Nephron (organoid): Measurements from ENCODE around the gene RALGDS.

ENCODE experiments used
- H3K27ac Mint-ChIP-seq, 3 experiments: 2 replicates each; pipeline ENCODE4 v1.8.0; 2020; ENCODE audit warnings: mixed read lengths in 3 of 3, mild to moderate bottlenecking in 2 of 3, moderate library complexity in 1 of 3
- H3K27me3 Mint-ChIP-seq: 2 replicates; pipeline ENCODE4 v1.8.0; 2021; ENCODE audit warnings: low read depth, mild to moderate bottlenecking, moderate library complexity, mixed read lengths
- H3K36me3 Mint-ChIP-seq: 2 replicates; pipeline ENCODE4 v1.8.0; 2020; ENCODE audit warnings: low read depth, mixed read lengths
- H3K4me1 Mint-ChIP-seq: 2 replicates; pipeline ENCODE4 v1.8.0; 2020; ENCODE audit warnings: mixed read lengths
- H3K4me3 Mint-ChIP-seq, 3 experiments: 2 replicates each; pipeline ENCODE4 v1.8.0; 2020; ENCODE audit warnings: mild to moderate bottlenecking in 3 of 3, mixed read lengths in 3 of 3, moderate library complexity in 2 of 3
- H3K9me3 Mint-ChIP-seq: 2 replicates; pipeline ENCODE4 v1.8.0; 2020; ENCODE audit warnings: mixed read lengths
- CTCF ChIP-seq, 3 experiments: fragments of 200-600 bp; sonication (generic); IDR thresholded peaks; one replicate each; pipeline ENCODE4 v1.5.0; 2021; ENCODE audit warnings: antibody characterized with exemption in 3 of 3; ENCODE audit not compliant: unreplicated experiment in 3 of 3

RALGDS gene

GRCh38 chr9:133134388-133135145 lies 13.5 kb upstream of the RALGDS start:
- peak overlapping the region; percentile 34 to 68 (median 66) for H3K27ac Mint-ChIP-seq
- H3K36me3 Mint-ChIP-seq: no peaks in the 10 kb centered on the region
- no peak overlapping the region for H3K4me3 Mint-ChIP-seq
- peaks cover 27% of the 10 kb centered on the region for H3K4me1 Mint-ChIP-seq
- TF ChIP-seq CTCF (IDR thresholded peaks at IDR 0.05; ENCODE audit: unreplicated experiment in 3 of 3): no peak
- peaks cover 4% of the 10 kb centered on the region for H3K27me3 Mint-ChIP-seq
- H3K9me3 Mint-ChIP-seq: no peaks in the 10 kb centered on the region

GRCh38 chr9:133133681-133134387 lies 12.8 kb upstream of the RALGDS start:
- peaks cover 27% of the 10 kb centered on the region for H3K4me1 Mint-ChIP-seq
- H3K27ac Mint-ChIP-seq: peak overlapping the region; percentile 90 to 95 (median 91)
- no peak overlapping the region for H3K4me3 Mint-ChIP-seq
- TF ChIP-seq CTCF (IDR thresholded peaks at IDR 0.05; ENCODE audit: unreplicated experiment in 3 of 3): no peak
- peaks cover 8% of the 10 kb centered on the region for H3K27me3 Mint-ChIP-seq
- no peaks in the 10 kb centered on the region for H3K9me3 Mint-ChIP-seq
- H3K36me3 Mint-ChIP-seq: no peaks in the 10 kb centered on the region

- no peak overlapping the region for H3K4me3 Mint-ChIP-seq
- H3K27ac Mint-ChIP-seq: peak overlapping the region; percentile 35 to 53 (median 49)
- peaks cover 8% of the 10 kb centered on the region for H3K27me3 Mint-ChIP-seq
- H3K4me1 Mint-ChIP-seq: peaks cover 27% of the 10 kb centered on the region
- no peaks in the 10 kb centered on the region for H3K9me3 Mint-ChIP-seq
- TF ChIP-seq CTCF (IDR thresholded peaks at IDR 0.05; ENCODE audit: unreplicated experiment in 3 of 3): no peak
- no peaks in the 10 kb centered on the region for H3K36me3 Mint-ChIP-seq
Observed at GRCh38 chr9:133132174-133132573, 11.1 kb upstream of the RALGDS start.

- no peak overlapping the region for H3K27ac Mint-ChIP-seq
- H3K4me3 Mint-ChIP-seq: no peak overlapping the region
- H3K4me1 Mint-ChIP-seq: peaks cover 31% of the 10 kb centered on the region
- TF ChIP-seq CTCF (IDR thresholded peaks at IDR 0.05; ENCODE audit: unreplicated experiment in 3 of 3): no peak
- H3K36me3 Mint-ChIP-seq: no peaks in the 10 kb centered on the region
- H3K27me3 Mint-ChIP-seq: peaks cover 8% of the 10 kb centered on the region
- no peaks in the 10 kb centered on the region for H3K9me3 Mint-ChIP-seq
Observed at GRCh38 chr9:133131506-133131905, 10.5 kb upstream of the RALGDS start.

- Mint-ChIP-seq H3K4me3 (no peak overlapping the region), H3K36me3 (no peaks in the 10 kb centered on the region), H3K4me1 (peaks cover 36% of the 10 kb centered on the region), H3K9me3 (no peaks in the 10 kb centered on the region), H3K27me3 (peaks cover 8% of the 10 kb centered on the region), H3K27ac (no peak overlapping the region)
- TF ChIP-seq CTCF (IDR thresholded peaks at IDR 0.05; ENCODE audit: unreplicated experiment in 3 of 3): no peak
Observed at GRCh38 chr9:133130685-133131244, 9.7 kb upstream of the RALGDS start.
